ENCODE data around the gene USP32.
"Not testable (repeated sequence)": the region's sequence is repeated elsewhere in the genome, so short reads cannot be mapped to it uniquely, and the experiment has no call there.

DNA sequence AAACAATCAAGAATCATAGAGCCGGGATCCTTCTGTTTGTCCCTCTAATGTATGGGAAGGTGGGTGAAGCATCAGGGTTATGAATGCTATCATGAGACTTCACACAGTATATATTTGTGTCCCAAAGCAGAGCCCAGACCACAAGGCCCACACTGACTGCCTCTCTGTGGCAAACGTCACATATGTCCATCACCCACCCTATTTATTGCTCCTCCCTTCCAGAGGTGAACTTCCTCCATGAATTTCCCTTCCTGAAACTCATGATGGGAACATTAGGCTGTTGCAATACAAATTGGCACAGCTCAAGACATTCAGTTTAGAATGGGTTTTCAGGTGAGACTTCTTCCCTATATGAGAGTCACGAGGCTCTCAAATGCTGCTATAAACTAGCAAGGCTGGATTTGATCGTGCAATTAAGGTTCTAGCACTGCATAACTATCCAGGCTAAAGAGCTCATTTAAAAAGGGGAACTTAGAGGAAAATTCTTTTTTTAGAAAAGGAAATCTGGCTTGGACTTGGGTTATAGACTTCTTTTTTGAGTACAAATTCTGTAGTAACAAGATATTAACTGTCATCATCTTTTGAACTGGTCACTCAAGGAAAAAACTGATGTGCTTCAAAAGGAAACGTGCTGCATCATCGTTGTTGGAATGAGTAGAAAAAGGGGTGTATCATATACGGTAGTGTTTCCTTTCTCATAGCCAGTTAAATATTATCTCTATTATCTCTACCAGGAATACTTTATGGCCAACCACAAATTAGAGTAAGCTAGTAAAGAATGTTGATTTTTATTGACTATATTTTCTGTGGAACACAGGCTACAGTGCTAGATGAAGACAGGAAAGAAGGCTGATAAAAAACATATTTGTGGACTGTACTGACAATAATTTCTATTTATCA lies 204.8 kb downstream of the USP32 start:
- TF ChIP-seq, protein P1, sequence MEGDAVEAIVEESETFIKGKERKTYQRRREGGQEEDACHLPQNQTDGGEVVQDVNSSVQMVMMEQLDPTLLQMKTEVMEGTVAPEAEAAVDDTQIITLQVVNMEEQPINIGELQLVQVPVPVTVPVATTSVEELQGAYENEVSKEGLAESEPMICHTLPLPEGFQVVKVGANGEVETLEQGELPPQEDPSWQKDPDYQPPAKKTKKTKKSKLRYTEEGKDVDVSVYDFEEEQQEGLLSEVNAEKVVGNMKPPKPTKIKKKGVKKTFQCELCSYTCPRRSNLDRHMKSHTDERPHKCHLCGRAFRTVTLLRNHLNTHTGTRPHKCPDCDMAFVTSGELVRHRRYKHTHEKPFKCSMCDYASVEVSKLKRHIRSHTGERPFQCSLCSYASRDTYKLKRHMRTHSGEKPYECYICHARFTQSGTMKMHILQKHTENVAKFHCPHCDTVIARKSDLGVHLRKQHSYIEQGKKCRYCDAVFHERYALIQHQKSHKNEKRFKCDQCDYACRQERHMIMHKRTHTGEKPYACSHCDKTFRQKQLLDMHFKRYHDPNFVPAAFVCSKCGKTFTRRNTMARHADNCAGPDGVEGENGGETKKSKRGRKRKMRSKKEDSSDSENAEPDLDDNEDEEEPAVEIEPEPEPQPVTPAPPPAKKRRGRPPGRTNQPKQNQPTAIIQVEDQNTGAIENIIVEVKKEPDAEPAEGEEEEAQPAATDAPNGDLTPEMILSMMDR (IDR thresholded peaks at IDR 0.05), result not testable (repeated sequence)
- not testable (repeated sequence) for TF ChIP-seq POLR2A (IDR thresholded peaks at IDR 0.05)
